GM19467 (cell line): ENCODE data around the gene SLC7A7.
"Not testable (repeated sequence)": the region's sequence is repeated elsewhere in the genome, so short reads cannot be mapped to it uniquely, and the experiment has no call there.

Experiments
- ATAC-seq: cut with Tn5 transposase; IDR thresholded peaks from one replicate; pipeline ENCODE4 v1.9.1; 2021; ENCODE audit warnings: mild to moderate bottlenecking, moderate library complexity; ENCODE audit not compliant: unreplicated experiment

SLC7A7 gene

GRCh38 chr14:22794551-22794951 lies 20.7 kb downstream of the SLC7A7 start:
- peak; percentile 44 for ATAC-seq

- no peak for ATAC-seq
Measured at GRCh38 chr14:22793976-22794375, 21.3 kb downstream of the SLC7A7 start.

GRCh38 chr14:22793550-22793949 lies 21.7 kb downstream of the SLC7A7 start:
- ATAC-seq: not testable (repeated sequence)

- no peak for ATAC-seq
Measured at GRCh38 chr14:22792158-22792557, 23.1 kb downstream of the SLC7A7 start.

- ATAC-seq: no peak
Measured at GRCh38 chr14:22791301-22791700, 23.9 kb downstream of the SLC7A7 start.

GRCh38 chr14:22786685-22787084 lies 28.6 kb downstream of the SLC7A7 start:
- no peak for ATAC-seq

- ATAC-seq: no peak
Measured at GRCh38 chr14:22781301-22781991, 33.8 kb downstream of the SLC7A7 start.

GRCh38 chr14:22780941-22781300 lies 34.3 kb downstream of the SLC7A7 start:
- ATAC-seq: no peak

GRCh38 chr14:22780105-22780679 lies 35.0 kb downstream of the SLC7A7 start:
- ATAC-seq: no peak

GRCh38 chr14:22778084-22778483 lies 37.2 kb downstream of the SLC7A7 start:
- no peak for ATAC-seq

GRCh38 chr14:22776849-22777248 lies 38.4 kb downstream of the SLC7A7 start:
- ATAC-seq: not testable (repeated sequence)

GRCh38 chr14:22776215-22776614 lies 39.0 kb downstream of the SLC7A7 start:
- no peak for ATAC-seq

- ATAC-seq: no peak
Measured at GRCh38 chr14:22774011-22774706, 41.1 kb downstream of the SLC7A7 start.

GRCh38 chr14:22773162-22774010 lies 41.8 kb downstream of the SLC7A7 start:
- no peak for ATAC-seq

GRCh38 chr14:22772725-22773124 lies 42.5 kb downstream of the SLC7A7 start:
- ATAC-seq: no peak

GRCh38 chr14:22770481-22771187 lies 44.6 kb downstream of the SLC7A7 start:
- ATAC-seq: no peak

- no peak for ATAC-seq
Measured at GRCh38 chr14:22769369-22769768, 45.9 kb downstream of the SLC7A7 start.

- ATAC-seq: no peak
Measured at GRCh38 chr14:22768947-22769346, 46.3 kb downstream of the SLC7A7 start.

GRCh38 chr14:22767323-22767589 lies 48.0 kb downstream of the SLC7A7 start:
- no peak for ATAC-seq

- peak; percentile 67 for ATAC-seq
Measured at GRCh38 chr14:22766457-22767322, 48.5 kb downstream of the SLC7A7 start, which contains the start of gene OXA1L. TSS of gene OXA1L (plus strand) at chr14:22766688. CDS start at chr14:22766702, 14 bp downstream.
